Activated CD8-positive, alpha-beta T cell treated with anti-CD3 and anti-CD28 coated beads, Interleukin-2, amount 10 ng/mL, durations not matched to agents 7 days and 5 days (primary cell): ENCODE results near the gene TOP3A. TPM values are rescaled to one million over a fixed set of nuclear protein-coding genes. Genes with fewer than 3 reads are reported as not detected.

Experiments used
- ATAC-seq: fragments of 150-1000 bp; cut with Tn5 transposase; one replicate; pipeline ENCODE4 v1.10.0; 2021; ENCODE audit warnings: moderate library complexity
- CTCF ChIA-PET: fragments of 350-600 bp; sonication (Branson Sonifier 250); formaldehyde crosslinking; loops from one replicate; lab custom pipeline; 2021; ENCODE audit warnings: antibody characterized with exemption; lab: Charles Lee
- POLR2A ChIA-PET: fragments of 350-600 bp; sonication (Branson Sonifier 250); formaldehyde crosslinking; loops from one replicate; lab custom pipeline; 2021; ENCODE audit warnings: antibody characterized with exemption; lab: Charles Lee
- DNase-seq: peaks from one replicate; pipeline ENCODE4 v3.0.0-alpha.2; 2020
- H3K27ac Mint-ChIP-seq: one replicate; pipeline ENCODE4 v1.8.0; 2021; ENCODE audit warnings: mild to moderate bottlenecking, mixed read lengths
- H3K27me3 Mint-ChIP-seq: one replicate; pipeline ENCODE4 v1.8.0; 2021; ENCODE audit warnings: low read depth, mixed read lengths
- H3K36me3 Mint-ChIP-seq: one replicate; pipeline ENCODE4 v1.8.0; 2021; ENCODE audit warnings: low read depth, mixed read lengths
- H3K4me1 Mint-ChIP-seq: one replicate; pipeline ENCODE4 v1.8.0; 2021; ENCODE audit warnings: low read depth, mixed read lengths
- H3K4me3 Mint-ChIP-seq: one replicate; pipeline ENCODE4 v1.8.0; 2021; ENCODE audit warnings: mild to moderate bottlenecking, mixed read lengths
- H3K9me3 Mint-ChIP-seq: one replicate; pipeline ENCODE4 v1.8.0; 2022; ENCODE audit warnings: mixed read lengths; ENCODE audit not compliant: insufficient read depth
- total RNA-seq, 2 experiments: library from RNA; stranded (reverse); gene quantifications; one replicate each; pipeline ENCODE4 v1.2.3, GENCODE V29; 2021

TOP3A gene
- total RNA-seq, 2 experiments from 2014 or later = 75.9 to 77.3 TPM

DNA sequence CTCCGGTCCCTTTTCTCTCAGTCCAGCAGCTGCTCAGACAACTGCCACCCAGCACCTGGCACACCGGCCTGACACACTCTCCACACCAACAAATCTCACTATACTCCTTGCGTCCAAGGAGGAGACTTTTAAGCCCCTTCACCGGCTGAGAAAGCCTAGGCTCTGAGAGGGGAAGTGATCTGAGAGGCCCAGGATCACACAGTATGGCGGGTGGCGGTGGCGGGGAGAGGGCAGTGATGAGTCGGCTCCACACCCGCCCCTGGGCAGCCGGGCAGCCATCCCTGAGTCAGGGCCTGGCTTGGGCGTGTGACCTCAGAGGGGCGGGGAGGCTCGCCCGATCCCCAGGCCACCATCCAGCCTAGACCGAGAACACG, 56.8 kb downstream of the TOP3A start:
- peak; percentile 66 for DNase-seq

DNA sequence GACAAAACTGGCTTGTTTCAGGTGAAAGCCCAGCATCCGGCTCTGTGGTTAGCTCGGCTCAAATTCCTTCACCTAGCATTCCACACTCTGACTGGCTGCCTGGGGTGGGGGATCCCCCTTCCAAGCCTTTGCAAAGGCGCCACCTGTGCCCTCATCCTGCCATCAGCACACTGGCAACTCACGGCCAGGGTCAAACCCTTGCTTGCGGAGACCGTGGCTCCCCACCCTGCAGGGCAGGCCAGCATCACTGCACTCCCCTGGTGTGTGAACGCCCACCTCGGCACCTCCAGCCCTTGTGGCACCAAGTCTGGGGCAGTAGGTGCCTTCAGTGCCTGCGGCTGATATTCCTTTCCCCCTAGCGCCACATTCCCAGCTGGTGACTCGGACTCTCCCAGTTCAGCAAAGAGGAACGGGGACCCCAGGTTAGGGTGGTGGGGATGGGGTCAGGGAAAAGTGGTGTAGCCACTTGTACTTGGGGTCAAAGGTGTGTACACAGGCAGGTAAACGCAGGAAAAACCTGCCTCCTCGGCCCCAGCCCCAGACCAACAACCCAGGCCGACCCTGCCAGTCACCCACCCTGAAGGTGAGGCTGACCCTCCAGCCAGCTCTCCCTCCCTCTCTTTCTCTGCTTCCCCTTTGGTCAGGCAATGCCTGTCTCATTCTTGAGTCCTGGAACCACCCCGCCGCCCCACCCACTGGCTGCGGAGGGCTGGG, 57.4 kb downstream of the TOP3A start:
- Mint-ChIP-seq H3K27me3 (no peaks in the 10 kb centered on the region), H3K4me3 (peak overlapping the region; percentile 99), H3K36me3 (peaks cover 31% of the 10 kb centered on the region), H3K27ac (peak overlapping the region; percentile 93), H3K9me3 (no peaks in the 10 kb centered on the region), H3K4me1 (peaks cover 40% of the 10 kb centered on the region)
- ATAC-seq (no peak), DNase-seq (peak; percentile 28)
- ChIA-PET CTCF (no interaction called here), POLR2A (no interaction called here)

More for the DNA sequence above, 56.8 kb downstream of the TOP3A start:
- Mint-ChIP-seq H3K4me3 (peak overlapping the region; percentile 99), H3K36me3 (peaks cover 27% of the 10 kb centered on the region), H3K27ac (peak overlapping the region; percentile 93), H3K27me3 (no peaks in the 10 kb centered on the region), H3K9me3 (no peaks in the 10 kb centered on the region), H3K4me1 (peaks cover 40% of the 10 kb centered on the region)
- POLR2A ChIA-PET = no interaction called here
- CTCF ChIA-PET = no interaction called here
- peak; percentile 35 for ATAC-seq

DNA sequence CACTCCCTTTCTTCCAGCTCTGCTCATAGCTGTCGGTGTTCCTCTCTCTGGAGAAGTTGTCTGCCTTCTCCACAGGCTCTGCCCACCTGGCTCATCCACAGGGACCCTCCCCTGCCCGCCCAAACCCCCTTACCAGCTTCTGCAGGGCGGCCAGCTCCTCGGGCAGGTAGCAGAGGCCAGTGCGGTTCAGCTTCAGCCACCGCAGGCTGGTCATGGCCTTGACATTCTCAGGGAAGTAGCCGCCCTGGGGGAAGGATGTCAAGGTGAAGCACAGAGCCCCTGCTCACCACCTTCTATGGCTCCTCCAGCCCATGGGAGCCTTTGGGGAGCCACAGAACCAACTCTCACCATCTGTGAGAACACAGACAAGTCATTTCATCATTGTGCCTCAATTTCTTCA, 58.0 kb downstream of the TOP3A start:
- Mint-ChIP-seq H3K27ac (peak overlapping the region; percentile 93), H3K4me1 (peaks cover 38% of the 10 kb centered on the region)
- POLR2A ChIA-PET = interaction anchor here (2.2 kb wide), 1 partner anchor 58 kb away, joined by 5 read pairs; the partner anchor contains the start of gene TOP3A

DNA sequence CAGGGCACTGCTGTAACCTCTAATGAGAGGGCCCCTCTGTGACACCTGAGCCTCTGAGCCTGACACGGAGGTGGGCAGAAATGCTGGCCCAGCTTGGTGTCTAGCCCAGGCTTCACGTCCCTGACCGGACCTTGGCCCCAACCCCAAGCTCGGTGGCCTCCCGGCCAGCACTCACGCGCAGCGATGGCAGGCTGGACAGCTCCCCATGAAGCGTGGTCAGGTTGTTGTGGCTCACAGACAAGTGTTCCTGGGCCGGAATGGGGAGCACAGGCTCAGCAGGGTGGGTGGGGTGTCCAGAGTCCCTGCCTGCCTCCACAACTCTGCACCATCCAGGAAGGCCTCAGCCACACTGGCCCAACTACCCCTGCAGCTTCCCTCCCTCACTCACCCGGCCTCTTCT, 58.4 kb downstream of the TOP3A start:
- Mint-ChIP-seq H3K4me3 (peak overlapping the region; percentile 99), H3K27me3 (no peaks in the 10 kb centered on the region), H3K4me1 (peaks cover 34% of the 10 kb centered on the region), H3K27ac (no peak overlapping the region), H3K9me3 (no peaks in the 10 kb centered on the region), H3K36me3 (peaks cover 38% of the 10 kb centered on the region)
- DNase-seq (no peak), ATAC-seq (no peak)
- ChIA-PET CTCF (no interaction called here), POLR2A (interaction anchor here (2.2 kb wide), 1 partner anchor 58 kb away, joined by 5 read pairs; the partner anchor contains the start of gene TOP3A)

More for the DNA sequence above, 58.0 kb downstream of the TOP3A start:
- Mint-ChIP-seq H3K9me3 (no peaks in the 10 kb centered on the region), H3K27me3 (no peaks in the 10 kb centered on the region), H3K36me3 (peaks cover 34% of the 10 kb centered on the region), H3K4me3 (peak overlapping the region; percentile 99)
- CTCF ChIA-PET = no interaction called here
- no peak for DNase-seq
- ATAC-seq = no peak

DNA sequence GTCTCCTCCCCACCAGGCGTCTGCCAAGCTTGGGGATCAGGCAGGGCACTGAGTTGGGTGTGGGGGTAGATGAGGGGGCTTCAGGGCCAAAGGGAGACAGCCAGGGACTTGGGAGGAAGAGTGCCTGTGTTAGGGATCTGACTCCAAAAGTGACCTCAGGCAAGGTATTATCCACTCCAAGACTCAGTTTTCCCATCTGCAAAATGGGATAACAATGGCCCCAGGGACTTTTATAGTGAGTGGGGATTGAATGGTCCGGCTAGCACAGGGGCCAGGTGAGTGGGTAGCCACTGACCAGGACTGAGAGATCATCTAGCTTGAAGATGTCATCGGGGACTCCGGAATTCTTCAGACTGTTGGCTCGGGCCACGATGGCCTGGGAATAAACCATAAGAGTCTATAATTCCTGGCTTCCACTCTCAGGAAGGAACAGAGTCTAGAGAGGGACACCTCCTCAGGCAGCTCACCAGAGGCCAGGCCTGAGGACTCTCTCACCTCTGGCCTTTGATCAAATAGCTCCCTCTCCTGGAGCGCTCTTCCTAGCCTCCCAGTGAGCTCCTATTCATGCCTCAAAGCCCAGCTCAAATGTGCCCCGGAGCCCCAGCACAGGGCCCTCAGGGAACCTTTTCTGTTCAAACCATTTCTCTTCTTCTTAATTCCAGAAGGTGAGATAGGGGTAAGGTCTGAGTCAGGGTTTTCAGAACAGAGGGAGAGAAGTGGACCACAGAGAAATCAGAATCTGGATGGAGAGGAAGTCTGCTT, 59.7 kb downstream of the TOP3A start:
- Mint-ChIP-seq H3K27me3 (no peaks in the 10 kb centered on the region), H3K4me3 (no peak overlapping the region), H3K9me3 (no peaks in the 10 kb centered on the region), H3K27ac (no peak overlapping the region), H3K4me1 (peaks cover 31% of the 10 kb centered on the region), H3K36me3 (peaks cover 45% of the 10 kb centered on the region)
- POLR2A ChIA-PET = interaction anchor here (2.2 kb wide), 1 partner anchor 59 kb away, joined by 5 read pairs; the partner anchor contains the start of gene TOP3A
- DNase-seq (no peak), ATAC-seq (no peak)
- CTCF ChIA-PET = no interaction called here

DNA sequence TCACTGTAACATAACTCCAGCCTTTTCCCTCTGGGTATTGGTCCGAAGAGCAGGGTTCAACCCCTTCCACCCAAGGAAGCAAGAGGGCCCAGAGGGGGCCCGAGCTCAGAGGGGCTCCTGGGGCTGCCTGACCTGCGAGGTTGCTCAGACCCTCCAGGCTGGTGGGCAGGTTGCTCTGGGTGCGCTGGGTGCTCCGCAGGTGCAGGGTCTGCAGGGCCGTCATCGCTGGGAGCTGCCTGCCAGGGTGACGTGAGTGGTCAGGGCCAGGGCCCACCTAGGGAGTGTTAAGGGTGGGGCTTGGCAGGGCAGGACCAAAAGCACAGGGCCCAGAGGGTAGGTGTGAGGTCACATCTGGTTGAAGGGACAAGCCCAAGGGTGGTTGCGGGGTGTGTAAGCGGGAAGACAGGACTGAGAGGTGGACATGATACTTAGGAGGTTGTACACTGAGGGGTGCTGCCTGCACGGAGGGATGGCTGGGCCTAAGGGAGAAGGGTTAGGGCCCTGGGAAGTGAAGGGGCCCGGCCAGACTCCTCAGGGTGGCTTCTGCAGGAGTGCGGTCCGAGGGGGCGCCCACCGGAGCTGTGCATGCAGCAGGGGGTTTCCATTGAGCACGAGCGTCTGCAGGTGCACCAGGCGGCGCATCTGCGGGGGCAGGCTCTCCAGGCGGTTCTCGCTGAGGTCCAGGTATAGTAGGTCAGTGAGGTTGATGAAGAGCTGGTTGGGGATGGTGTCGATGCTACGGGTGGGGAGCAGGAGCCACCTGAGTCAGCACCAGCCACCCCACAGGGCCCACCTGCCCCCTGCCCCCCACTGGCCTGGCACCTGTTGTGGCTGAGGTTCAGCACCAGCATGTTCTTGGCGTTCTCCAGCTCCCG, 60.6 kb downstream of the TOP3A start:
- Mint-ChIP-seq H3K27ac (no peak overlapping the region), H3K27me3 (no peaks in the 10 kb centered on the region), H3K4me3 (no peak overlapping the region), H3K36me3 (peaks cover 50% of the 10 kb centered on the region), H3K9me3 (no peaks in the 10 kb centered on the region), H3K4me1 (peaks cover 25% of the 10 kb centered on the region)
- no peak for ATAC-seq
- CTCF ChIA-PET = no interaction called here
- POLR2A ChIA-PET = no interaction called here
- DNase-seq = no peak

DNA sequence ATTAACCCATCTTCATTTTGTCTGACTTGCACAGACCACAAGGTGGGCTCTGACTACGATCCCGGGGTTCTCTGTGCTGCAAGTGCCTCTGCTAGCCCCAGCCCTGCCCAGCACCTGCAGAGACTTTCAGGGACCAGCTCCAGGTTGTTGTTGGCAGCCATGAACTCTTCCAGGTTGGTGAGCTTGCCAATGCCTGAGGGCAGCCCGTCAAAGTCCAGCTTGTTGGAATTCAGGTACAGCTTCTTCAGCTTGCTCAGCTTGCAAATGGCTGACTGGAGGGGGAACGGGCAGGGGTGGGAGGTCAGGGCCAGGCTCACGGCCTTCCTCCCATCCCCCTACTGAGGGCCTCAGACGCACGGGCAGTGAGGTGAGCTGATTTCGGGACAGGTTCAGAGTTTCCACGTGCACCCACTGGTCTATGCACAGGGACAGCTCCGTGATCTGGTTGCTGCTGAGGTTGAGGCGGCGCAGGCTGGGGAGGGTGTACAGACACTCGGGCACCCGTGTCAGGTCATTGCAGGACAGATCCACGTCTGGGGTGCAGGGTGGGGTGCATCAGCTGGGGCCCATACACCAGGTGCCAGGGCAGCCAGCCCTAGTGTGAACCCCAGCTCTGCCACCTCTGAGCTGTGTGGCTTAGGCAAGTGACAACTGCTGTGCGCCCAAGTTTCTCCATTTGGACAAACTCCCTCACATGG, 61.5 kb downstream of the TOP3A start:
- no peak overlapping the region for H3K27ac Mint-ChIP-seq
- no peaks in the 10 kb centered on the region for H3K27me3 Mint-ChIP-seq
- H3K36me3 Mint-ChIP-seq = peaks cover 55% of the 10 kb centered on the region
- DNase-seq (no peak), ATAC-seq (no peak)
- ChIA-PET CTCF (no interaction called here), POLR2A (interaction anchor here (0.8 kb wide), 1 partner anchor 10 kb away, joined by 4 read pairs; no protein-coding TSS in a partner anchor)
- peaks cover 22% of the 10 kb centered on the region for H3K4me1 Mint-ChIP-seq
- H3K4me3 Mint-ChIP-seq = no peak overlapping the region
- no peaks in the 10 kb centered on the region for H3K9me3 Mint-ChIP-seq

DNA sequence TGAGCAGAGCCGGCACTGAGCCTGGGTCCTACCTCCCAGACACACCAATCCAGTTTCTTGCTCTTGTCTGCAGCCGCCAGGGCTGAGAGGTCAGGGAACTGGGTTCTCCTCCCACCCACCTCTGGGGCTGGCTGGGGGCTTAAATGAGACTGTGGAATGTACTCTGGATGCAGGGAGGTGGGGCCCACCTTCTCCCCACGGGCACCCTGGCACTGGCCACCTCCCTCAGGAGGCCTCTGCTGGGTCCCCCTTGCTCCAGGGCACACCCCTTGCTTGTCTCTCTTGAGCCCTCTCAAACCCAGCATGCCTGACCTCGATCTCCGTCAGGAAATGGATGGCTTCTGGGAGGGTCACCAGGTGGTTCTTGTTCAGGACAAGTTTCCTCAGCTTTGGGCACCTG, 62.6 kb downstream of the TOP3A start:
- Mint-ChIP-seq H3K27ac (no peak overlapping the region), H3K36me3 (peaks cover 60% of the 10 kb centered on the region), H3K9me3 (no peaks in the 10 kb centered on the region), H3K27me3 (no peaks in the 10 kb centered on the region), H3K4me3 (no peak overlapping the region), H3K4me1 (peaks cover 19% of the 10 kb centered on the region)
- ChIA-PET CTCF (no interaction called here), POLR2A (interaction anchor here (0.7 kb wide), 1 partner anchor 9 kb away, joined by 3 read pairs; no protein-coding TSS in a partner anchor)
- DNase-seq (no peak), ATAC-seq (no peak)

DNA sequence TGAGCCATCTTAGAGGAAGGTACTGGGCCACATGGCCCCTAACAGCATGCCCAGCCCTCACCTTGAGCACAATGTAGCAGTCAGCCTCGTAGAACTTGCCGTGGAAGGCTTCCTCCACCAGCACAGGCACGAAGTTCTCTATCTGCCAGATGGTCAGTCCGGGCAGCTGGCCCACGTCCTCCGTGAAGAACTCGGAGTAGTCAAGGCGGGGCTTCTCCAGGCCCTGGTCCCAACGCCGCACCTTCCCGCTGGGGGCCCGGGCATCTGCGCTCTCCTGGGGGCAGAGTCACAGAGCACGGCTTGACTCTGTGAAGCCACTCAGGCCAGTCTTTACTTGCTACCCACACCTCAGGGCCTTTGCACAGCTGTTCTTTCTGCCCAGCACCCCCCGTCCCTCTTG, 63.6 kb downstream of the TOP3A start:
- H3K27ac Mint-ChIP-seq = no peak overlapping the region
- H3K9me3 Mint-ChIP-seq = no peaks in the 10 kb centered on the region
- DNase-seq = no peak
- ATAC-seq = no peak
- H3K27me3 Mint-ChIP-seq = no peaks in the 10 kb centered on the region
- peaks cover 63% of the 10 kb centered on the region for H3K36me3 Mint-ChIP-seq
- H3K4me1 Mint-ChIP-seq = peaks cover 10% of the 10 kb centered on the region
- ChIA-PET POLR2A (interaction anchor here (0.7 kb wide), 1 partner anchor 10 kb away, joined by 3 read pairs; no protein-coding TSS in a partner anchor), CTCF (no interaction called here)
- H3K4me3 Mint-ChIP-seq = no peak overlapping the region

DNA sequence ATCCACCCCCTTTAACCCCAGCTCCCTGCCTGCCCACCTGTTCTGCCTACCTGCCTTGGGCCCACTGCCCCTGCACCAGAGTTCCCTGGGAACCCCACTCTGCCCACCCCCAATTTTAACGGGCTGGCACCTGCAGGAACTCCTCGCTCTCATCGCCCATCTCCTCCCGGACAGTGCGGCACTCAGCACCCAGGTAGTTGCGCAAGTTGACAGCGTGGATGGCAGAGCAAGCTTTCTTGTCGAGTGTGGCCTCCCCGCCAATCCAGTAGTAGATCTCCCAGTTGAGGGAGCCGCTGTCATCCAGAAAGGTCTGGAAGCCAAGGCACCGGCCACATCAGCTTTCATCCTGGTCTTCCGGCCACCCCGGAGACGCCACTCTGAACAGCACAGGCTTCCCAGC, 64.1 kb downstream of the TOP3A start:
- ATAC-seq (no peak), DNase-seq (no peak)
- Mint-ChIP-seq H3K4me1 (peaks cover 5% of the 10 kb centered on the region), H3K27ac (no peak overlapping the region), H3K9me3 (no peaks in the 10 kb centered on the region), H3K36me3 (peaks cover 63% of the 10 kb centered on the region), H3K4me3 (no peak overlapping the region), H3K27me3 (no peaks in the 10 kb centered on the region)
- CTCF ChIA-PET = no interaction called here
- POLR2A ChIA-PET = no interaction called here

DNA sequence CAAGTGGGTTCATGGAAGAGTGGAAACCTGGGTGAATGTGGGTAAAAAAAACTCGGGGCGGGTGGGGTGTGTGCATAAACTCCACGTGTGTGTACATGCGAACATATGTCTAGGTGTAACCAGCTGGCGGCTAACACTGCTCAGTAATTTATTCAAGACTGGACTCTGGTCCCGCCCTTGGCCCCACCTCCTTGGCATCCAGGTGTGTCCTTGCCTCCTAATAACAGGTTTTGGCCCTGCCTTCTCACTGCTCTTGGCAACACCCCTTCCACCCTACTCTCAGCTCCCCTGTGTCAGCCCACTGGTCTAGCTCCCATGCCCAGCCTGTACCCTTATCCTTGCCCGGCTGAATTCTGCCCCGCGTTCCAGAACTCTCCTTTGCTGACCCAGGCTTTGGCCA, 64.5 kb downstream of the TOP3A start:
- Mint-ChIP-seq H3K36me3 (peaks cover 63% of the 10 kb centered on the region), H3K4me3 (no peak overlapping the region), H3K27me3 (no peaks in the 10 kb centered on the region), H3K27ac (peak overlapping the region; percentile 28), H3K9me3 (no peaks in the 10 kb centered on the region), H3K4me1 (peaks cover 3% of the 10 kb centered on the region)
- DNase-seq = no peak
- ATAC-seq = no peak
- POLR2A ChIA-PET = no interaction called here
- CTCF ChIA-PET = no interaction called here
